OCI-LY7 (cell line): ENCODE data around the gene KDM6A.

Experiments
- CTCF ChIP-seq: fragments of 200-600 bp; sonication (generic); conservative IDR thresholded peaks from 2 replicates; pipeline ENCODE4 v1.5.1; 2014; ENCODE audit warnings: mild to moderate bottlenecking, antibody characterized with exemption, low read length, moderate library complexity, mixed read lengths
- EZH2phosphoT487 ChIP-seq: fragments of 200-600 bp; sonication (generic); IDR thresholded peaks from 2 replicates; pipeline ENCODE4 v1.6.1; 2018; ENCODE audit warnings: low read depth, borderline replicate concordance, mild to moderate bottlenecking, mixed run types, antibody characterized with exemption, low read length, moderate library complexity, mixed read lengths

- TF ChIP-seq EZH2phosphoT487 (no peak), CTCF (no peak)
Observed at GRCh38 chrX:44970709-44971108, 97.7 kb downstream of the KDM6A start.
